ENCODE results near the gene GATA5.

The GATA5 gene

DNA sequence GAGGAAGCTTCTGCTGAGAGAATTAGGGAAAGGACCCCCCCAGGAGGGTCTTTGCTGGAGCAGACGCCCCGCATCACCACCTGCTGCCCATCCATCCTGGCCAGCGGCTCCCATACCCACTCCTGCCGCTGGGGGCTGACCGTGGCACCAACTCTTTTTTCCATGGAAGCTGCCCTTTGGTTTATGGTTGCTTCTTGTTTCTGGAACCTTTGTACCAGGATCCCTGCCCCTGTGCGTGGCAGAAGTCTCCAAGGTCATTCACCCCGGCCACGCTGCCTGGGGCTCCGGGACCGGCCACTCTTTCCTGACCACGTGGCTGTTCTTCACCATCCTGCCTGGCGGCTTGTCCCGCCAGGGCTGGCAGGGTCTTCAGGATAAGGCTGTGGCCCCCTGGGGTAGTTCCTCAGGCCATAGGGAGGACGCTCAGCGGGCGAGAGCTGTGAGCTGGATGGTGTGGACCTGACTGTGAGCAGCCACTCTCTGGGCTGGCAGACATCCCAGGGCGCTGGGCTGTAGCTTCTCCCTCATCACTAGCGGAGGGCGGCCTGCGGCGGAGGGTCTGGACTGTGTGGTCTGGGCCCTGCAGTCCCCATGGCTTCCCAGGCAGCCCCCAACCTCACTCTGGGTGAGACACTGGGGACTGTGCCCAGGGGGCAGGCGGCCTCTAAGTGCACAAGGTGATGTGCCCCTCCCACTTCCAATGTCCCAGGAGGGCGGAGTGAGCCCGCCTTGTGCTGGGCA lies 25.7 kb downstream of the GATA5 start:
- no peak for DNase-seq

DNA sequence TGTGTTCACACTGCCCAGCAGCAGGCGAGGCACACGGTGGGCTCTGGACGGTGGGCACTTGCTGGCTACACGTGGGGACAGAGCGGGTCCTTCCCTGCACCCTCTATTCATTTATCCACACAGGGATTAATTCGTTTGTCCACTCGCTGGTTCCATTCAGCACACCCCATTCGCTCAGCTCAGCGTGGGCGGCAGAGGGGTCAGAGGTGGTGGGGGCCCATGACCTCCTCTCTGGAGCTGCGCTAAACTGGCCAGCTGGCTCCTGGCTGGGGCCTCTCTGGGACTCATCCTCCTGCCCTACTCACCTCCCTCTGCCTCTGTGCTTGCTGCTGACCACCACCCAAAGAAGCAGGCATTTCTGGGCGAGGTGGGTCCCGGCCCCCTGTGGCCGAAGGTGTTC lies 27.0 kb downstream of the GATA5 start:
- DNase-seq, result no peak

DNA sequence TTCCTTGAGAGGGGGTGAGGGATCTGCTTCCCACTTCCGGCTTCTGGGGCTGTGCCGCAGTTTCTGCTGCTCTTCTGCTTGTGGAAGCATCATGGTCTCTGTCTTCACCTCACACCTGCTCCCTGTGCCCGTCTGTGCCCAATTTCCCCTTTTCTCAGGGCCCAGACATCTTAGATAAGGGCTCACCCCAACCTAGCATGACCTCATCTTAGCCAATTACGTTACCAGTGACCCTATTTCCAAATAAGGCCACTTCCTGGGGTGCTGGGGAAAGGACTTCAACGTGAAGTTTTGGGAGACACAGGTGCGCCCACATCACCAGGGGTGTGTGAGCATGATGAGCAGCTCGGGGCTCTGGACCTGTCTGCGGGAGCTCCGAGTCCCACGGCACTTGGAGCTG lies 27.8 kb downstream of the GATA5 start:
- peak; percentile 1 for DNase-seq

DNA sequence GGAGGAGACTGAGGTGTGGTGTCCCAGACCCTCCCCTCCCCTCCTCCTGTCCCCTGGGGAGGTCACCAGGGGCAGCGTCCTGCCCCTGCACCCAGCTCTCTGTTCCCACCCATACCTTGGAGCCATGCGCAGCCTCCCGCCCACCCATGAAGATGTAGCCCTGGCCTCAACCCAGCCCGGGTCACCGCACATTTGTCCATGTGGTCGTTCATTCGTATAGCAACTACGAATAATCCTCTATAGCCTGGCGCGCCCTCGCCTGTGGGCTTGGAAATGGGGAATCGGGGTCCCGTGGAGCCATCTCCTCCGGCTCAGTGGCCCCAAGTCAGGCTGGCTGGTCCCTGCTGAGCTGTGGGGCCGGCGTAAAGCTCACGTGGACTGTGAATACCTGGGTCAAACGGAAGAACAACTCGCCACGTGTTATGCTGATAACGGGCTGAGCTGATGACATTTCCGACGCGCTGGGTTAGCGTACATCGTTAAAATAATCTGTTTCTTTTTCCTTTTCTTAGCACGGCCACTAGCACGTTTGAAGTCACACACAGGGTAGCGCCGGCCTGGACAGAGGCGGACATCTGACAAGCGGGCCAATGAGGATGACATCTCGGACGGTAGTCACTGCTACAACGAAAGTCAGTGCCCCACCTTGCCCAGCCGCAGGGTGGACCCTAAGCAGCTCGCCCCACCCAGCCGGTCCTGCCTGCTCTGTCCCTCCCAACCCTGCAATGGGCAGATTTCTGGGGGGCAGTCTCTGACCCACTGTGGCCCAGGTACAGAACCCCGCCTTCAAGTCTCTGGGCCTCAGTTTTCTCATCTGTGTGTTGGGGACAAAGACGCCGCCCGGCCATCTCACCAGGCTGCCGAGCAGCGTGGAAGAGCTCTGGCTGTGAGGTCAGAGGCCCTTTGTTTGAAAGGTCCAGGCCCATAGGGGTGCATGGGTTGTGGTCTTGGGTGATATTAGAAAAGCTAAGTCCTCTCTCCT lies 28.6 kb downstream of the GATA5 start:
- no peak for DNase-seq

DNA sequence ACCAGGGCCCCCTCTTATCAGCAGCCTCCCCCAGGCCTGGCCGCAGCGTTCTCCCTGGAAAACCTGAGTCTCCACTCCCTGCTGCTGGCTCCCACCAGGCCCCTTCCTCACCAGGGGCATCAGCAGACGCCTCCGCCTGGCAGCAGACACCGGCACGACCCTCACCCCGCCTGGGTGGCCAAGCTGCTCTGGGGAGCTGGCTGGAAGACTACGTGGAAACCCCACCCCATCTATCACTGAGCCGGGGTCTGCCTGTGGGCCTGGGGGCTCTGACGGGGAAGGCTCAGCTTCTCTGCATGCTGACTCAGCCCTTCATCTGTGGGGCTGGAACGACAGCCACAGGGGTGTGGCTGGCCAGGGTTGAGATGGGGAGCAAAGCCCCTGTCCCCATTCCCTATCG lies 29.3 kb downstream of the GATA5 start:
- no peak for DNase-seq

DNA sequence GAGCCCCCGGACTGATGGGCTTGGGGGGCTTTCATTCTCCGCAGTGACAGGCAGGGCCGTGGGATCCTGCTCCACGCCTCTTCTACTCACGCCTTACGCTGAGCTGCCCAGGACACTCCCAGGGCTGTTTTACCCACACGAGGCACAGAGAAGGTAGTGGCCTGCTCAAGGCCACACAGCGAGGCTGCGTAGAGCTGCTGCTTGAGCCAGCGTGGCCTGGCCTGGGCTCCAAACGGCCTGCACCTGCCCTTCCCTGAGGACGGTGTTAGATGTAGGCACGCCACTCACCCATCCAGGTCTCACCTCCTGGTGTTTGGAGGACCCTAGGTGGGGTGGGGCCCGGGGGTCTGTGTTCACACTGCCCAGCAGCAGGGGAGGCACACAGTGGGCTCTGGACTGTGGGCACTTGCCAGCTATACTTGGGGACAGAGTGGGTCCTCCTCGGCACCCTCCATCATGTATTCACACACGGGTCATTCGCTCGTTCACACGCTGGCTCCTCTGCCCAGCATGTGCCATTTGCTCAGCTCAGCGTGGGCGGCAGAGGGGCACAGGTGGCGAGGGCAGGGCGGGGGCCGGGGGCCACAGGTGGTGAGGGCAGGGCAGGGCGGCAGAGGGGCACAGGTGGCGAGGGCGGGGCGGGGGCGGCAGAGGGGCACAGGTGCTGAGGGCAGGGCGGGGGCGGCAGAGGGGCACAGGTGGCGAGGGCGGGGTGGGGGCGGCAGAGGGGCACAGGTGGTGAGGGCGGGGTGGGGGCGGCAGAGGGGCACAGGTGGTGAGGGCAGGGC lies 30.0 kb downstream of the GATA5 start:
- no peak for DNase-seq

DNA sequence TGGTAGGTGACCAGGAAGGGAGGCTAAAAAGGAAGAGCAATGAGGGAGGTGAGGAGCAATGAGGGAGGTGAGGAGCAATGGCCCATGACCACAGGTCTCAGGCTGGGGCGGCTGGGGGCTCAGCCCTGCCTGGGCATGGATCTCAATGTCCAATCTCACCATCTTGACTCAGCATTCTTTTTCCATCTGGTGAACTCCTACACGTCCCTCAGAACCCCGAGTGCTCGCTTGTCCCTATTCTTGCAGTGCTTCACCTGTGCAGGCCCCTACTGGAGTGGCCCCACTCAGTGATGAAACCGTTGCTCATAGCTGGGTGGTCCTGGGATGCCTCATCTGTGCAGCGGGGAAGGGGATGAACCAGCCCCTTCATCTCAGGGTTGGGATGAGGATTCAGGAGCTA lies 31.5 kb downstream of the GATA5 start:
- DNase-seq, result no peak

DNA sequence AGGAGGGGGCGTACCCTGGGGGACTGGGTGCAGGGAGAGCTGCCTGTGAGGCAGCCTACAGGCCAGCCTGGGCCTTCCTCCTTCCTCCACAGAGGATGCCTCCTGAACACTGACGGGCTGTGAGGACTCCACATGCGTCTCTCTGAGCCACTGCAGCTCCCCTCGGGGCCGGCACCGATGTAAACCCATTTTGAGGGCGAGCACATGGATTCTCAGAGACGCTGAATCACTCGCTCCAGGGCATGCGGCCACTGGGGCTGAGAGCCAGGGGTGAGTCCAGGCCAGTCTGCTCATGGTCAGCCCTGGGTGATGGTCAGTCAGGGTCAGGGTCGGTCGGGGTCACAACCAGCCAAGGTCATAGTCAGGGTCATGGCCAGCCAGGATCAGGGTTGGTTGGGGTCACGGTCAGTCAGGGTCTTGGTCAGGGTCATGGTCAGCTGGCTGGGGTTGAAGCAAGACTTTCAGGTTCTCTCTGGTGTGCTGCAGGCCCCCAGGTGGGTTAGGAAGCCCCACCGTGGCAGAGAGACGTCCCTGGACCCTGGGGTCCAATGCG lies 33.7 kb downstream of the GATA5 start:
- no peak for DNase-seq

DNA sequence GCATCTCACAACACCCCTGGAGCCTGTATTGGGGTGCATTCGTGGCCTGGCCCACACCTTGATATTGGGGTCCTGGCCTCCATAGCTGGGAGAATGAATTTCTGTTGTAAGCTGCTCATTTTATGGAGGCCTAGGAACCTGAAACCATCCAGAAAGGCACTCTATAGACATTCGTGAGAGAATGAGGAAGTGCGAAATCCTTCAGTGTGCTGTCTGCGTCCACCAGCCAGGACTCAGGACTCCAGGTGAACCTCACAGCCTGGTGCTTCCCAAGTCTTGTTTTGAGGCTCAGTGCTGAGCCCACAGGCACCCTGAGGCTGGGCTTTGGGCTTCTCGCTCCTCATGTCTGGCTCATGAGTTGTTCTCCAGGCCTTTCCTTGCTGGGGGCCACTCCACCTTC lies 36.6 kb downstream of the GATA5 start:
- peak; percentile 46 for DNase-seq

DNA sequence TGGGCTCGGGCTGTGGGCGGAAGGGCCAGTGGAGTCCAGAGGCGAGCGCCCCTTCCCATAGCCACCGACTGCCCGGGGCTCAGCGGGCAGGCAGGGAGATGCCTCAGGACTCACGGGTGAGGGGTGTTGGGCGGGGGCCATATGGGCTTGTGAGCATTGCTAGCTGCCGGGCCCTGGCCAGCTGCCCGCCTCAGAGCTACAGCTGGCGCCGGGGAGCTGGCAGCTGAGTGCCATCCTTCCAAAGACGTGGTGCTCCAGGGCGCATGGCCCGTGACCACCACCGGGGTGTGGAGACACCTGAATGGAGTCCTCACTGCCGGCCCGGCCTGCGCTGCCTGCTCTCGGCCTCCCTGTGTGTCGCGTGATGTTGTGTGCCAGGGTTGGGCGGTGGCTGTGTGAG lies 37.9 kb downstream of the GATA5 start:
- no peak for DNase-seq

DNA sequence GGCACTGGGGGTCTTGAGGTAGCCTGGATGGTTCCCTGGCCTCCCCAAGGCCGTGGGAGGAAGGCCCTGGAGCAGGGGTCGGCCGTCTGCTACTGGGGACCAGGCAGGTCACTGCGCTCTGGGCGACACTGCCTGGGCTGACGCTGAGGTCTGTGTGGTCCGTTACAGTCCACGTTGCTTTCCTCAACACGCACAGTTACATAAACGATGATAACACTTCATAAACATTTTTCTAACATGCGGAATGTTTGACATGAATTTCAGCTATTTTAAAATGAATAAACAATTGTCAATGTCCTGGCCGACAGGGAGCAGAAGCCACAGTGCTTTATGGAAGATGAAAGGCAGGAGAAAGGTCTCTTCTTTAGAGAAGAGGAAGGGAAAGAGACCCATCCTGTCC lies 38.3 kb downstream of the GATA5 start:
- no peak for DNase-seq

DNA sequence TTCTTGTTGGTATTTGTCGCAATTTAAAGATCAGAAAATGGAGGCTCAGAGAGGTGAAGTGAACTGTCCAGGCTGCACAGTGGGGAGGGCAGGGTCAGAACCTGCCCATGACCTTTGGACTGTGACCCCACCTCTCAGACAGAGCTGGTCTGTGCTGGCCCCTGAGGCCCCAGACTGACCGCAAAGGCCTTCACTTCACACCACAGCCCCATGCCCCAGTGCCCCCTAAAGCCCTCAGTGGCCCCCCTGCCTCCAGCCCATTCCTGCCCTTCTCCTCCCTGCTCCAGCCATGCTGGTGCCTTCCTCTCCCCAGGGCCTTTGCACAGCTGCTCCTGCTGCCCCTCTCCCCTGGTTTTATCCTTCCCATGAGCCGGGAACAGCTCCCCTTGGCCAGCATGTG lies 39.1 kb downstream of the GATA5 start:
- DNase-seq, result no peak

DNA sequence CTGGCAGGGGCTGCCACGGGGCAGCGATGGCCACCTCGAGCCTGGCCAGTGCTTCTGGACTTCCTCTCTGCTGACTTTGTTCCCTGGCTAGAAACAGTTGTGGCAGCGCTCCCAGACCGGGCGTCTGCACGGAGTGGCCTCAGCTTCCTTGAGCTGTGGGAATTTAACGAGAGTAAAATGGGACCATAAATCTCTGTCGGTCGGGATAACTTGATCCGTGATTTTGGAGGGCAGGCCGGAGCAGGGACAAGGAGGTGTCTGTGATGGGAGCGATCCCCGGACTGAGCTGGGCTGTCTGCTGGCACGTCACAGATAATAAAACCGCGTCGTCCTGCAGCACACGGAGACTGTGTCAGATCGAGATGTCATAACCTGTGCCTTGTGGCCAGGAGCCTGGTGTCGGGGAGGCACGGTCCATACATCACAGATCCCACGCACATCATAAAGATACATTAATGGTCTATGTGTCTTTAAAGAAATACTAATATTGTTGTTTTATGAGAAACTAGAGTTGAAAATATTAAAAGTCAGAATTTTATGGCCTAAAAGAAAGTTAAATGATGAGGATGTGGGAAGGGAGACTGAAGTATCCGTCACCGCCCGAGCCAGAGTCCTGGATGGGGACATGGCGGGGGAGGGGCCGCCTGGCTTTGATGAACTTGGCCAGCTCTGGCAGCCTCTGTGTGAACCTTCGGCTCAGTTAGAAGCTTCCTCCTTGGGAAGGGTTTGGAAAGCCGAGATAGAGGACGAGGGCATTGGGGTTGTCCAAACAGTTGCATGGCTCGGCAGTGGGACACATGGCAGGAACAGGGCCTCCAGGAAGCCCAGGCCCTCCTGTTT lies 41.9 kb downstream of the GATA5 start:
- no peak for DNase-seq

DNA sequence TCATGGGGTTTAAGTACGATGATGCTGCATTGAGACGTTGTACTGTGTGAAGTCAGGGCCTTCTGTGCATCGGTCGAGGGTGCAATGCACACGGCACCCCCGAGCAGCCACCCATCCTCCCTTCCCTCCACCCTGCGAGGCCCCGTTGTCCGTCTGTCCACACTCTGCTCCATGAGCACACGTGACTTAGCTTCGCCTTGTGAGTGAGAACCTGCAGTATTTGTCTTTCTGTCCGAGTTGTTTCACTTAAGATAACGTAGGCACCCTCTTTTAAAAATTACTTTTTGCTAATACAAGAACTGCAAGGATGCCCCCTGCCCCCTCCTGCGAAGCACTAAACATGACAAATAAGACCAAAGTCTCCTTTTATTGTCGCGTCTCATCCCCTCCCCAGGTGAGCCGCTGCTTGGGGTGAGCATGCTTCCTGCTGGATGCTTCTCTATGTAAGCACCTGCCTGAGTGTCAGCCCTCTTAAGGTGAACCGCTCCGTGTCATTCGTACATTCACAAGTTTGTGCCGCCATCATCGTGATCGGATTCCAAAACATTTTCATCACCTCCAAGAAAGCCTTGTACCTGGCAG lies 44.8 kb downstream of the GATA5 start:
- no peak for DNase-seq

DNA sequence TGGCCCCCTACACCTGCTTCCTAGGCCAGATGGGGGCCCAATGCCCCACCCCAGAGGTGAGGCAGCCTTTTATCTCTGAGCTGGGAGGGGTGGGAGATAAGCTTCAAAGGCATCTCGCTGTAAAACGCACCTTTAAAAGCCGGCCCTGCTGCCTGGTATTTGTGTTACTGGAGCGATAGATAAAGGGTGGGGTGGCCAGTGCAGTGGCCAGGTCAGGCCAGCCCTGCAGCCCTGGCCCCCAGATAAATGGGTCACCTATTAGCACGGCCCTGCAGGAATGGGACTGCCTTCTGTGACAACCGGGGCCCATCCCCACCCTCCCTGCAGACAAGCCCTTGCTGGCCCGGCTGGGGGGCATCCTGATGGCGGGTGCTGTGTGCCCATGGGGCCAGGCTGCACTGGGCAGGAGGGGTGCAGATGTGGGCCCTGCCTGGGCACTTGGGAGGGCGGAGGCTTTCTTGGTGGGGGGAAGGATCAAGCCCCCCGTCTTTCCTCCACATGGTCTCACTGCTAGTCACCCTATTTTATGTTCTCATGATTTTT lies 45.4 kb downstream of the GATA5 start:
- no peak for DNase-seq

DNA sequence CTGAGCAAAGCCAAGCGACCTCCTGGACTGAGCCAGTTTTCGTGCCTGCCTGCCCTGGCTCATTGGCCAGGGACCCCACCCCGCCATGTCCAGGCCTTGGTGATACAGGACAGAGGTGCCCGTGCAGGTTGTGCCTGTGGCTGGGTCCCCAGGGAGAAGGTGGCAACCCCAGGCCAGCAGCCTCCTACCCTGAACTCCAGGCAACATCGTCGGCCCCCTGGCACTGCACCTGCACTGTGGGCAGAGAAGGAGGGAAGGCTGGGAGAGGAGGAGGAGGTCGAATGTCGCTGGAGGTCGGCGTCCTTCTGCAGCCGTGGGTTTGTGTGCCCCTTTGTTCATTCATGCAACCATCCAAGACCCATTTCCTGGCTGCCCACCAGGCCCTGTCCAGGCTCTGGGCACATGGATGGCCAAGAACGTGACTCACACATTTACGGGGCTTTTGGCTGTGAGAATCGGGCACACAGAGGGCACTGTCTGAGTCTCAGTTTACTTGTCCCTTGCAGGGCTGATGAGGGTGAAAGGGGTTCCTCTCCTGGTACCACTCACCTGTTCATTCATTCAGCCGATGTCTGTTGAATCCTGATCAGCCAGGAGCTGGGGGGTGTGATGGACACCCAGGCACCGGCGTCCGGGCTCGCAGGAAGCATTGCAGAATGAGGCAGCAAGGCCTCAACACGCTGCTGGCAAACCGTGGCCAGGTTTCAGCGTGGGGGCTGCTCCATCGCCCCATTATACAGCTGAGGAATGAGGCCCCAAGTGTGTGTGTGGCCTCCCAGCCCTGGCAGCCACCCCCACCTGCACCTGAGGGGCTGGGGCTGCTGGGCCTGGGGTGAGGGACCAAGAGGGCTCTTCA lies 46.1 kb downstream of the GATA5 start:
- DNase-seq, result no peak

DNA sequence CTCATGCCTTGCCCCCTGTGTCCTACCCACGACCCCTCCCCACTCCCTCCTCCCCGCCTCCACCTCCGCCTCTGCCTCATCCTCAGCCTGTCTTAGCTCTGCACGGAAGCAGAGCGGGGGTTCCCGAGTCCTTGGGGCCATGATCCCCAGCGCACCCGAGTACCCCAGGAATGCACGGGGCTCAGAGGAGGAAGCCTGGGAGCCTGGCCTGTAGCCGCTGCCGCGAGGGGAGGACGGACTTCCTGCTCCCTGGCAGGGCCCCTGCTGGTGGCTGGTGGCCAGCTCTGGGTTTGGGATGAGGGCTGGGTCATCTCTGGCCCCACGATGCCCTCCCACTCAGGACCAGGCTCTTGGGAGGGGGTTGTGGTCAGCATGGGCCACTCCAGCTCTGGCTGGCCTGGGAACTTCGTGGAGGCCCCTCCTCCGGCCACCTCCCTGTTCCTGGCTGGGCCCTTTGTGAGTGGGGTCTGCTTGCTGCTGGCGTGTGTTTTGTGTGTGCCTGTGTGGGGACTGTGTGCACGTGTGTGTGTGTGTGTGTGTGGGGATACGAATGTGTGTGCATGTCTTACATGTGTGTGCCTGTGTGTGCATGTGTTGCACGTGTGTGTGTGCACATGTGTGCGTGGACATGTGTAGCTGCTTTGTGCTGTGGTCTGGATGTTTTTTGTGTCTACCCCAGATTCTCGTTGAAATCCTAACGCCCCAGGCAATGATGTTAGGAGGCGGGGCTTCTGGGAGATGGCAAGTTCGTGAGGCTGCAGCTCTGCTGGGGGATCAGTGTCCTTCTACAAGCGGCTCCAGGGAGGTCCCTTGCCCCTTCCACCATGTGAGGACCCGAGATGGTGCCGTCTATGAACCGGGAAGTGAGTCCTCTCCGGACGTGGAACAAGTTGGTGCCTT lies 47.1 kb downstream of the GATA5 start:
- no peak for DNase-seq

DNA sequence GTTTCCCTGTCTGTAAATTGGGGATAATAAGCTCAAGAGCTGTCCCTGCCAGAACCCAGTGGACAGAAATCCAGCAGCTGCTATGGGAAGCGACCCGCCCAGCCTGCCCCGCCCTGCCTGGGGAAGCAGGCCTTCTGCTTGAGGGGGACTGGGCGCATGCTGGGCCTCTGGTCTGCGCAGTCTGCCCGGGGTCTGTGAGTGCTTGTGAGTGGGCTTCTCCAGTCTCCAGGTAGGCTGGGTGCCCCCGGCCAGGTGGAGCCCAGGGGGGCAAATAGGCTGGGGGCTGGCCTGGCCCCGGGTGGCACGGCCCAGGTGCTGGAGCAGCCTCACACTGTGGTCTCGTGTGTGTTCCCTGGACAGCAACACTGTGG lies 47.8 kb downstream of the GATA5 start:
- no peak for DNase-seq

All from MV-4-11 (cell line).